ENCODE data around the gene TRIM44. TPM values are rescaled to one million over a fixed set of nuclear protein-coding genes. Genes with fewer than 3 reads are reported as not detected.

Gene TRIM44
- total RNA-seq, 1 donor from 2014 or later, result 86.6 TPM

DNA sequence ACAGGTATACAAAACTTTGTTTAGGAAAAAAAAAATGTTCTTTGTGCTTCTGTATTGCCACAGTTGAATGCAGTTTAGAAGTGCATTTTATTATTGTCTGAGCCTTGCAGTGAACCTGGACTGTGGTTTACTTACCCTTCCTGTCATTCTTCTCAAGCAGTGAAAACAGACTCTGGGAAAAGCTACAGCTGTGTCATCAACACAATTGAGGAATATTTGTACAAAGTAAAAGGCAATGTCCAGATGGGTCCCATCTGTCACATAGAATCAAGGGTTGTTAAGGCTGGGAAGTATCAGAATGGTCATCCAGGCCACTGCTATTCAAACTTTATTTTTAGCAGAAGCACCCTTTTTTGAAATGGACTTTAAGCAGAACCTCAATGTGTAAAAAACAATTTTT, 73.3 kb downstream of the TRIM44 start:
- Mint-ChIP-seq H3K27me3 (ENCODE audit: low read depth) (no peaks in the 10 kb centered on the region), H3K27ac (no peak overlapping the region), H3K4me1 (peaks cover 4% of the 10 kb centered on the region), H3K36me3 (peaks cover 53% of the 10 kb centered on the region), H3K4me3 (no peak overlapping the region), H3K9me3 (peaks cover 9% of the 10 kb centered on the region)
- no peak for DNase-seq (ENCODE audit: low spot score in 2 of 2, unreplicated experiment in 2 of 2)
- TF ChIP-seq, protein P1, sequence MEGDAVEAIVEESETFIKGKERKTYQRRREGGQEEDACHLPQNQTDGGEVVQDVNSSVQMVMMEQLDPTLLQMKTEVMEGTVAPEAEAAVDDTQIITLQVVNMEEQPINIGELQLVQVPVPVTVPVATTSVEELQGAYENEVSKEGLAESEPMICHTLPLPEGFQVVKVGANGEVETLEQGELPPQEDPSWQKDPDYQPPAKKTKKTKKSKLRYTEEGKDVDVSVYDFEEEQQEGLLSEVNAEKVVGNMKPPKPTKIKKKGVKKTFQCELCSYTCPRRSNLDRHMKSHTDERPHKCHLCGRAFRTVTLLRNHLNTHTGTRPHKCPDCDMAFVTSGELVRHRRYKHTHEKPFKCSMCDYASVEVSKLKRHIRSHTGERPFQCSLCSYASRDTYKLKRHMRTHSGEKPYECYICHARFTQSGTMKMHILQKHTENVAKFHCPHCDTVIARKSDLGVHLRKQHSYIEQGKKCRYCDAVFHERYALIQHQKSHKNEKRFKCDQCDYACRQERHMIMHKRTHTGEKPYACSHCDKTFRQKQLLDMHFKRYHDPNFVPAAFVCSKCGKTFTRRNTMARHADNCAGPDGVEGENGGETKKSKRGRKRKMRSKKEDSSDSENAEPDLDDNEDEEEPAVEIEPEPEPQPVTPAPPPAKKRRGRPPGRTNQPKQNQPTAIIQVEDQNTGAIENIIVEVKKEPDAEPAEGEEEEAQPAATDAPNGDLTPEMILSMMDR (IDR thresholded peaks at IDR 0.05; ENCODE audit: unreplicated experiment), result no peak

DNA sequence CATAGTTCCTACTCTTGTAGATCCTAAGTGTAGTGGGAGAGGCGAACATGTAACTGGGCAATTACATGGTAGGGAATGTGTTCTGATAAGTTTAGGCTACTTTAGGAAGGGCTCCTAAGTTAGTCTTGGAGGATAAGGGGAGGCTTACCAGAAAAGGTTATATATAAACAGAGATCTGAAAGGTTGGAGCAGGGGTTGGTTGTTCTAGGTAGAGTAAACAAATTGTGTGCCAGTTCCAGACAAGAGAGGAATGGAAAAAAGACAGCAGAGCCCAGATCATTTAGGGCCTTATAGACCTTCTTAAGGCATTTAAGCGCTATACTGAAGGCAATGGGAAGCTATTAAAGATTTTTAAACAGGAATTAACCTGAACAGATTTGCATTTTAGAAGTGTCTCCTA, 74.4 kb downstream of the TRIM44 start:
- Mint-ChIP-seq H3K4me1 (peaks cover 4% of the 10 kb centered on the region), H3K4me3 (no peak overlapping the region), H3K36me3 (peaks cover 48% of the 10 kb centered on the region), H3K27ac (no peak overlapping the region), H3K27me3 (ENCODE audit: low read depth) (no peaks in the 10 kb centered on the region), H3K9me3 (peaks cover 9% of the 10 kb centered on the region)
- DNase-seq (ENCODE audit: low spot score in 2 of 2, unreplicated experiment in 2 of 2), result no peak
- TF ChIP-seq, protein P1 (IDR thresholded peaks at IDR 0.05; ENCODE audit: unreplicated experiment), result no peak

- Mint-ChIP-seq H3K36me3 (peaks cover 40% of the 10 kb centered on the region), H3K4me1 (peaks cover 1% of the 10 kb centered on the region), H3K9me3 (no peaks in the 10 kb centered on the region), H3K27ac (no peak overlapping the region), H3K4me3 (no peak overlapping the region), H3K27me3 (ENCODE audit: low read depth) (no peaks in the 10 kb centered on the region)
- no peak for DNase-seq (ENCODE audit: low spot score in 2 of 2, unreplicated experiment in 2 of 2)
- TF ChIP-seq, protein P1 (IDR thresholded peaks at IDR 0.05; ENCODE audit: unreplicated experiment), result no peak
These were observed 77.7 kb downstream of the TRIM44 start for GRCh38 chr11:35740061-35740799.

- H3K36me3 Mint-ChIP-seq, result peaks cover 27% of the 10 kb centered on the region
- no peak overlapping the region for H3K27ac Mint-ChIP-seq
- TF ChIP-seq, protein P1 (IDR thresholded peaks at IDR 0.05; ENCODE audit: unreplicated experiment), result no peak
- no peaks in the 10 kb centered on the region for H3K4me1 Mint-ChIP-seq
- DNase-seq (ENCODE audit: low spot score in 2 of 2, unreplicated experiment in 2 of 2), result no peak
- no peak overlapping the region for H3K4me3 Mint-ChIP-seq
- H3K9me3 Mint-ChIP-seq, result no peaks in the 10 kb centered on the region
- no peaks in the 10 kb centered on the region for H3K27me3 Mint-ChIP-seq (ENCODE audit: low read depth)
These were observed 80.3 kb downstream of the TRIM44 start for GRCh38 chr11:35742707-35743454.

- Mint-ChIP-seq H3K9me3 (no peaks in the 10 kb centered on the region), H3K4me1 (no peaks in the 10 kb centered on the region), H3K27ac (no peak overlapping the region), H3K27me3 (ENCODE audit: low read depth) (no peaks in the 10 kb centered on the region), H3K36me3 (peaks cover 10% of the 10 kb centered on the region), H3K4me3 (no peak overlapping the region)
- DNase-seq (ENCODE audit: low spot score in 2 of 2, unreplicated experiment in 2 of 2), result no peak
- TF ChIP-seq, protein P1 (IDR thresholded peaks at IDR 0.05; ENCODE audit: unreplicated experiment), result no peak
These were observed 84.0 kb downstream of the TRIM44 start for GRCh38 chr11:35746356-35747153.
